Neural cell (in vitro differentiated cells): ENCODE data around the gene MAT1A. TPM values are rescaled to one million over a fixed set of nuclear protein-coding genes. Genes with fewer than 3 reads are reported as not detected.

Experiments
- H2AFZ ChIP-seq: fragments of 200-600, 300-800 bp; sonication (generic), shearing (Covaris generic); 2 replicates; pipeline ENCODE4 v1.6.0; 2014; ENCODE audit warnings: low read depth, mild to moderate bottlenecking, antibody characterized with exemption, low read length, moderate library complexity
- H3F3A ChIP-seq: fragments of 200-600 bp; shearing (Covaris generic); 2 replicates; pipeline ENCODE4 v1.6.1; 2016; ENCODE audit warnings: mild to moderate bottlenecking, moderate library complexity, mixed read lengths, antibody characterized with exemption, low read length; ENCODE audit not compliant: insufficient read depth, poor library complexity, severe bottlenecking
- H3K27ac ChIP-seq: fragments of 200-600, 300-800 bp; sonication (generic), shearing (Covaris generic); 2 replicates; pipeline ENCODE4 v1.5.1; 2014; ENCODE audit warnings: mild to moderate bottlenecking, low read length, moderate library complexity
- H3K27me3 ChIP-seq: fragments of 300-800, 200-600 bp; sonication (generic), shearing (Covaris generic); 2 replicates; pipeline ENCODE4 v1.6.0; 2014; ENCODE audit warnings: mild to moderate bottlenecking, low read depth, low read length, moderate library complexity; ENCODE audit not compliant: insufficient read depth
- H3K36me3 ChIP-seq: fragments of 300-800, 200-600 bp; sonication (generic), shearing (Covaris generic); 2 replicates; pipeline ENCODE4 v1.5.1; 2014; ENCODE audit warnings: mild to moderate bottlenecking, antibody characterized with exemption, low read length, moderate library complexity; ENCODE audit not compliant: insufficient read depth
- H3K4me2 ChIP-seq: fragments of 300-800, 200-600 bp; sonication (generic), shearing (Covaris generic); 2 replicates; pipeline ENCODE4 v1.6.0; 2014; ENCODE audit warnings: mild to moderate bottlenecking, low read length
- H3K4me3 ChIP-seq: fragments of 300-800, 200-600 bp; sonication (generic), shearing (Covaris generic); 2 replicates; pipeline ENCODE4 v1.5.1; 2014; ENCODE audit warnings: mild to moderate bottlenecking, low read length, moderate library complexity
- H3K79me2 ChIP-seq: fragments of 200-600 bp; shearing (Covaris generic); replicated peaks from 2 replicates; pipeline ENCODE4 v1.6.0; 2014; ENCODE audit warnings: mild to moderate bottlenecking, low read length, moderate library complexity; ENCODE audit not compliant: insufficient read depth
- H3K9ac ChIP-seq: fragments of 300-800, 200-600 bp; sonication (generic), shearing (Covaris generic); 2 replicates; pipeline ENCODE4 v1.6.1; 2016; ENCODE audit warnings: mild to moderate bottlenecking, low read length, mixed read lengths
- H3K9me2 ChIP-seq: fragments of 200-600 bp; shearing (Covaris generic); 2 replicates; pipeline ENCODE4 v1.6.1; 2016; ENCODE audit warnings: mild to moderate bottlenecking, low read length, mixed read lengths; ENCODE audit not compliant: insufficient read depth
- H3K9me3 ChIP-seq: fragments of 200-600, 300-800 bp; sonication (generic), shearing (Covaris generic); 2 replicates; pipeline ENCODE4 v1.6.1; 2016; ENCODE audit warnings: mild to moderate bottlenecking, mixed run types, low read length, moderate library complexity, mixed read lengths
- H4K20me1 ChIP-seq: fragments of 200-600 bp; shearing (Covaris generic); 2 replicates; pipeline ENCODE4 v1.6.1; 2016; ENCODE audit warnings: mild to moderate bottlenecking, mixed run types; ENCODE audit not compliant: insufficient read depth
- CTCF ChIP-seq: fragments of 450-650 bp; IDR thresholded peaks from 2 replicates; pipeline ENCODE4 v1.5.1; 2014; ENCODE audit warnings: antibody characterized with exemption, mild to moderate bottlenecking, moderate library complexity; ENCODE audit not compliant: poor library complexity, severe bottlenecking
- EP300 ChIP-seq: fragments of 450-650 bp; conservative IDR thresholded peaks from 2 replicates; pipeline ENCODE4 v1.6.1; 2014; ENCODE audit warnings: antibody characterized with exemption, mild to moderate bottlenecking, moderate library complexity; ENCODE audit not compliant: poor library complexity, severe bottlenecking
- EZH2 ChIP-seq: fragments of 200-600, 300-800 bp; shearing (Covaris generic), sonication (generic); IDR thresholded peaks from 2 replicates; pipeline ENCODE4 v1.6.1; 2014; ENCODE audit warnings: antibody characterized with exemption, low read length, borderline replicate concordance, mild to moderate bottlenecking; ENCODE audit not compliant: insufficient read depth, poor library complexity, severe bottlenecking
- MXI1 ChIP-seq: fragments of 450-650 bp; conservative IDR thresholded peaks from 2 replicates; pipeline ENCODE4 v1.6.1; 2014; ENCODE audit warnings: antibody characterized with exemption, mild to moderate bottlenecking; ENCODE audit not compliant: poor library complexity, severe bottlenecking
- POLR2AphosphoS5 ChIP-seq: IDR thresholded peaks from 2 replicates; pipeline ENCODE4 v1.6.1; 2012
- RAD21 ChIP-seq: fragments of 450-650 bp; conservative IDR thresholded peaks from 2 replicates; pipeline ENCODE4 v1.6.1; 2014; ENCODE audit warnings: antibody characterized with exemption, mild to moderate bottlenecking, moderate library complexity
- REST ChIP-seq: IDR thresholded peaks from 2 replicates; pipeline ENCODE4 v1.6.1; 2012; ENCODE audit warnings: borderline replicate concordance
- SMC3 ChIP-seq: fragments of 450-650 bp; conservative IDR thresholded peaks from 2 replicates; pipeline ENCODE4 v1.6.1; 2014; ENCODE audit warnings: antibody characterized with exemption, mild to moderate bottlenecking, moderate library complexity; ENCODE audit not compliant: poor library complexity
- TAF1 ChIP-seq: IDR thresholded peaks from 2 replicates; pipeline ENCODE4 v1.6.1; 2012; ENCODE audit warnings: low read depth
- polyA plus RNA-seq: library from polyadenylated mRNA; depleted of rRNA; stranded (reverse); fragments of >200 nt; gene quantifications from 2 replicates; pipeline ENCODE4 v1.2.3, GENCODE V29; 2014

The MAT1A gene
- polyA plus RNA-seq, 1 donor from 2014 or later, result not detected

GRCh38 chr10:80320377-80320776 lies 30.9 kb upstream of the MAT1A start:
- H3K36me3 ChIP-seq, result no peaks in the 10 kb centered on the region
- no peak overlapping the region for H3K4me3 ChIP-seq
- no peak overlapping the region for H2AFZ ChIP-seq
- H3K79me2 ChIP-seq, result no peaks in the 10 kb centered on the region
- TF ChIP-seq REST (no peak), TAF1 (no peak), CTCF (no peak), POLR2AphosphoS5 (no peak), MXI1 (no peak), RAD21 (no peak), SMC3 (no peak), EZH2 (no peak), EP300 (no peak)
- no peaks in the 10 kb centered on the region for H3F3A ChIP-seq
- H3K9me2 ChIP-seq, result no peaks in the 10 kb centered on the region
- no peak overlapping the region for H3K4me2 ChIP-seq
- no peak overlapping the region for H3K9ac ChIP-seq
- H3K27ac ChIP-seq, result no peak overlapping the region
- H4K20me1 ChIP-seq, result no peaks in the 10 kb centered on the region
- H3K27me3 ChIP-seq, result no peaks in the 10 kb centered on the region
- no peaks in the 10 kb centered on the region for H3K9me3 ChIP-seq

DNA sequence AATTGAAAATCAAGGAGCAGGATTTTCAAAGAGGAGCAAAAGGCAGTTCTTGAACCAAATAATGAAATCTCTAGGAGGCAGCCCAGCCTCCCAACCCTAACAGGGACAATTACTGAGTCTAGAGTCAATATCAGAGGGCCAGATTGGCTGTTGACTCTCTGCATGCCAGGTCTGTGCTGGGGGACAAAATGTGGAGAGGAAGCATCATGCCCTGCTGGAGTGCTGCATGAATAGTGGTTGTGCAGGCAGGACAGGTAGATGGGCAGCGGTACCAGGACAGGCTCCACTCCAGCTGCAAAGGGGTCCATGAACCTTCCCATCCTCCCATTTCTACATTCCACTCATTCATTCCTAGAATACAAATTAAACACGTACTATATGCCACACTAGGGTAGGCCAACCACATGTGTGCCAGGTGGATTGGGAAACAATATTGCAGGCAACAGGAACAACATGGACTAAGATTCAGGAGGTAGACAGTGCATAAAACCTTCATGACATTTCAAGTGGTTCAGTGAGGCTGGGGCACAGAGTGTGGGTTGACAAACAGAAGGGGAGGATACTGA lies 30.4 kb upstream of the MAT1A start:
- Histone ChIP-seq H4K20me1 (no peaks in the 10 kb centered on the region), H2AFZ (no peak overlapping the region), H3K9me3 (no peaks in the 10 kb centered on the region), H3K27me3 (no peaks in the 10 kb centered on the region), H3K4me2 (no peak overlapping the region), H3K9me2 (no peaks in the 10 kb centered on the region), H3K79me2 (no peaks in the 10 kb centered on the region), H3F3A (no peaks in the 10 kb centered on the region), H3K27ac (no peak overlapping the region), H3K4me3 (no peak overlapping the region), H3K9ac (no peak overlapping the region), H3K36me3 (no peaks in the 10 kb centered on the region)
- TF ChIP-seq MXI1 (no peak), POLR2AphosphoS5 (no peak), RAD21 (no peak), CTCF (no peak), SMC3 (no peak), REST (no peak), EZH2 (no peak), TAF1 (no peak), EP300 (no peak)
